Trophoblast cell (in vitro differentiated cells and primary cell): ENCODE measurements around the gene GPR22.

Experiments
- DNase-seq, 2 donors: peaks; one replicate each; pipeline ENCODE4 v3.0.0-alpha.2; 2016
- H2AFZ ChIP-seq: 2 replicates; pipeline ENCODE4 v1.6.1; 2013; ENCODE audit warnings: low read length, moderate library complexity, mild to moderate bottlenecking; ENCODE audit not compliant: insufficient read depth, poor library complexity
- H2AK5ac ChIP-seq: 2 replicates; pipeline ENCODE4 v1.6.1; 2013; ENCODE audit warnings: mild to moderate bottlenecking, low read length
- H2BK120ac ChIP-seq: 2 replicates; pipeline ENCODE4 v1.6.1; 2013; ENCODE audit warnings: low read length, mild to moderate bottlenecking, moderate library complexity; ENCODE audit not compliant: insufficient read depth, poor library complexity
- H2BK12ac ChIP-seq: 2 replicates; pipeline ENCODE4 v1.6.1; 2013; ENCODE audit warnings: mild to moderate bottlenecking, low read length, moderate library complexity
- H2BK5ac ChIP-seq: 2 replicates; pipeline ENCODE4 v1.6.1; 2013; ENCODE audit warnings: low read length, low read depth, moderate library complexity, mild to moderate bottlenecking; ENCODE audit not compliant: poor library complexity
- H3K14ac ChIP-seq: 2 replicates; pipeline ENCODE4 v1.6.1; 2013; ENCODE audit warnings: mild to moderate bottlenecking, low read length
- H3K18ac ChIP-seq: 2 replicates; pipeline ENCODE4 v1.6.1; 2013; ENCODE audit warnings: mild to moderate bottlenecking, low read length
- H3K23ac ChIP-seq: 2 replicates; pipeline ENCODE4 v1.6.1; 2013; ENCODE audit warnings: low read length
- H3K27ac ChIP-seq: 2 replicates; pipeline ENCODE4 v1.5.1; 2013; ENCODE audit warnings: low read depth, mild to moderate bottlenecking, inconsistent platforms, low read length, moderate library complexity
- H3K27me3 ChIP-seq: 2 replicates; pipeline ENCODE4 v1.6.1; 2013; ENCODE audit warnings: inconsistent platforms, mild to moderate bottlenecking, low read length, moderate library complexity; ENCODE audit not compliant: insufficient read depth
- H3K36me3 ChIP-seq, 2 experiments: 1 replicate in 1 of 2; 2 replicates in 1 of 2; pipeline ENCODE4 v1.6.1; 2013; ENCODE audit warnings: low read length in 2 of 2, mild to moderate bottlenecking in 2 of 2, moderate library complexity in 1 of 2; ENCODE audit not compliant: insufficient read depth in 2 of 2, control insufficient read depth in 1 of 2
- H3K4ac ChIP-seq: 2 replicates; pipeline ENCODE4 v1.6.1; 2013; ENCODE audit warnings: low read depth, mild to moderate bottlenecking, low read length, moderate library complexity
- H3K4me1 ChIP-seq, 2 experiments: 1 replicate in 1 of 2; 2 replicates in 1 of 2; pipeline ENCODE4 v1.6.1; 2013; ENCODE audit warnings: low read length in 2 of 2, mild to moderate bottlenecking in 2 of 2, moderate library complexity in 1 of 2; ENCODE audit not compliant: insufficient read depth in 2 of 2, control insufficient read depth in 1 of 2
- H3K4me2 ChIP-seq: 2 replicates; pipeline ENCODE4 v1.6.1; 2013; ENCODE audit warnings: inconsistent platforms, mild to moderate bottlenecking, low read length, moderate library complexity
- H3K4me3 ChIP-seq: 2 replicates; pipeline ENCODE4 v1.5.1; 2013; ENCODE audit warnings: mild to moderate bottlenecking, low read depth, low read length, inconsistent platforms
- H3K79me1 ChIP-seq: one replicate; pipeline ENCODE4 v1.6.1; 2013; ENCODE audit warnings: low read length
- H3K79me2 ChIP-seq: 2 replicates; pipeline ENCODE4 v1.6.1; 2013; ENCODE audit warnings: low read length, mild to moderate bottlenecking; ENCODE audit not compliant: control insufficient read depth, insufficient read depth, poor library complexity
- H3K9ac ChIP-seq: 2 replicates; pipeline ENCODE4 v1.6.1; 2013; ENCODE audit warnings: mild to moderate bottlenecking, low read length
- H3K9me3 ChIP-seq: 2 replicates; pipeline ENCODE4 v1.6.1; 2013; ENCODE audit warnings: low read depth, mild to moderate bottlenecking, control low read depth, inconsistent platforms, low read length; ENCODE audit not compliant: insufficient read depth
- H4K12ac ChIP-seq: 2 replicates; pipeline ENCODE4 v1.6.1; 2013; ENCODE audit warnings: low read depth, mild to moderate bottlenecking, low read length, moderate library complexity
- H4K8ac ChIP-seq: 2 replicates; pipeline ENCODE4 v1.6.1; 2013; ENCODE audit warnings: low read depth, mild to moderate bottlenecking, low read length, moderate library complexity
- H4K91ac ChIP-seq: one replicate; pipeline ENCODE4 v1.6.1; 2013; ENCODE audit warnings: low read depth, mild to moderate bottlenecking, low read length, moderate library complexity
- WGBS: extraction: QIAGEN DNeasy Blood & Tissue Kit; methylation state at CpG from one replicate; pipeline ENCODE4 v1.1.7; 2013; ENCODE audit warnings: missing lambda C conversion rate; ENCODE audit not compliant: insufficient read length, insufficient coverage; ENCODE audit errors: extremely low coverage; 5-methylcytosine and 5-hydroxymethylcytosine counted together

Gene GPR22

GRCh38 chr7:107486041-107486440 is 16.2 kb downstream of the GPR22 start:
- no peak overlapping the region for H3K4me2 ChIP-seq
- no peak overlapping the region for H3K23ac ChIP-seq

GRCh38 chr7:107492875-107493274 is 23.0 kb downstream of the GPR22 start:
- H4K12ac ChIP-seq = no peak overlapping the region
- H3K4me3 ChIP-seq = no peak overlapping the region
- no peak overlapping the region for H3K23ac ChIP-seq
- no peak overlapping the region for H4K91ac ChIP-seq
- H3K4me1 ChIP-seq = no peaks in the 10 kb centered on the region
- no peak for DNase-seq
- H4K8ac ChIP-seq = no peak overlapping the region
- H3K18ac ChIP-seq = no peak overlapping the region
- H3K4me2 ChIP-seq = no peak overlapping the region
- no peak overlapping the region for H2BK12ac ChIP-seq
- H3K79me1 ChIP-seq = no peaks in the 10 kb centered on the region
- H3K4ac ChIP-seq = no peak overlapping the region
- H2BK120ac ChIP-seq = no peak overlapping the region
- no peak overlapping the region for H2AFZ ChIP-seq
- H3K36me3 ChIP-seq = no peaks in the 10 kb centered on the region
- H3K9me3 ChIP-seq = no peaks in the 10 kb centered on the region
- H3K79me2 ChIP-seq = no peaks in the 10 kb centered on the region
- no peak overlapping the region for H2BK5ac ChIP-seq
- H2AK5ac ChIP-seq = no peak overlapping the region
- H3K27ac ChIP-seq = no peak overlapping the region
- no CpG with 5 or more reads among the region's 2 CpGs for WGBS
- no peak overlapping the region for H3K14ac ChIP-seq
- no peaks in the 10 kb centered on the region for H3K27me3 ChIP-seq
- H3K9ac ChIP-seq = no peak overlapping the region

More at GRCh38 chr7:107486041-107486440, 16.2 kb downstream of the GPR22 start:
- Histone ChIP-seq H3K36me3 (no peaks in the 10 kb centered on the region), H3K4me3 (no peak overlapping the region), H3K79me2 (no peaks in the 10 kb centered on the region), H2BK120ac (no peak overlapping the region), H3K27me3 (no peaks in the 10 kb centered on the region), H3K4me1 (no peaks in the 10 kb centered on the region), H3K18ac (no peak overlapping the region), H2BK12ac (no peak overlapping the region), H4K8ac (no peak overlapping the region), H3K9ac (no peak overlapping the region), H3K14ac (no peak overlapping the region), H3K4ac (no peak overlapping the region), H3K79me1 (no peaks in the 10 kb centered on the region), H2AFZ (no peak overlapping the region), H2BK5ac (no peak overlapping the region), H4K12ac (no peak overlapping the region), H2AK5ac (no peak overlapping the region), H3K9me3 (no peaks in the 10 kb centered on the region), H4K91ac (no peak overlapping the region), H3K27ac (no peak overlapping the region)
- 100% methylated on average over 1 of the region's 3 CpGs for WGBS
- DNase-seq = no peak

GRCh38 chr7:107494315-107494751 is 24.5 kb downstream of the GPR22 start:
- Histone ChIP-seq H2AFZ (no peak overlapping the region), H4K8ac (no peak overlapping the region), H3K14ac (no peak overlapping the region), H3K4me2 (no peak overlapping the region), H3K27ac (no peak overlapping the region), H2BK120ac (no peak overlapping the region), H3K23ac (no peak overlapping the region), H3K4me3 (no peak overlapping the region), H3K9ac (no peak overlapping the region), H3K36me3 (no peaks in the 10 kb centered on the region), H3K79me1 (no peaks in the 10 kb centered on the region), H3K18ac (no peak overlapping the region), H3K79me2 (no peaks in the 10 kb centered on the region), H2BK12ac (no peak overlapping the region), H2AK5ac (no peak overlapping the region), H3K4ac (no peak overlapping the region), H3K4me1 (no peaks in the 10 kb centered on the region), H3K27me3 (no peaks in the 10 kb centered on the region), H3K9me3 (no peaks in the 10 kb centered on the region), H4K91ac (no peak overlapping the region), H4K12ac (no peak overlapping the region), H2BK5ac (no peak overlapping the region)
- no CpG with 5 or more reads among the region's 3 CpGs for WGBS
- DNase-seq = no peak

GRCh38 chr7:107494884-107495283 is 25.0 kb downstream of the GPR22 start:
- H3K9ac ChIP-seq = no peak overlapping the region
- H3K79me2 ChIP-seq = no peaks in the 10 kb centered on the region
- no peak overlapping the region for H2AFZ ChIP-seq
- H3K79me1 ChIP-seq = no peaks in the 10 kb centered on the region
- no peak overlapping the region for H3K4ac ChIP-seq
- H3K9me3 ChIP-seq = no peaks in the 10 kb centered on the region
- WGBS = no CpG with 5 or more reads among the region's 6 CpGs
- H3K27ac ChIP-seq = no peak overlapping the region
- DNase-seq = no peak
- H2AK5ac ChIP-seq = no peak overlapping the region
- H2BK120ac ChIP-seq = no peak overlapping the region
- no peaks in the 10 kb centered on the region for H3K36me3 ChIP-seq
- H4K12ac ChIP-seq = no peak overlapping the region
- no peaks in the 10 kb centered on the region for H3K27me3 ChIP-seq
- no peak overlapping the region for H3K4me2 ChIP-seq
- H4K91ac ChIP-seq = no peak overlapping the region
- no peak overlapping the region for H3K23ac ChIP-seq
- no peak overlapping the region for H3K14ac ChIP-seq
- no peak overlapping the region for H4K8ac ChIP-seq
- H2BK5ac ChIP-seq = no peak overlapping the region
- H3K4me3 ChIP-seq = no peak overlapping the region
- no peak overlapping the region for H3K18ac ChIP-seq
- H3K4me1 ChIP-seq = no peaks in the 10 kb centered on the region
- H2BK12ac ChIP-seq = no peak overlapping the region
